ENCODE results near the gene TAMALIN.

The TAMALIN gene

DNA sequence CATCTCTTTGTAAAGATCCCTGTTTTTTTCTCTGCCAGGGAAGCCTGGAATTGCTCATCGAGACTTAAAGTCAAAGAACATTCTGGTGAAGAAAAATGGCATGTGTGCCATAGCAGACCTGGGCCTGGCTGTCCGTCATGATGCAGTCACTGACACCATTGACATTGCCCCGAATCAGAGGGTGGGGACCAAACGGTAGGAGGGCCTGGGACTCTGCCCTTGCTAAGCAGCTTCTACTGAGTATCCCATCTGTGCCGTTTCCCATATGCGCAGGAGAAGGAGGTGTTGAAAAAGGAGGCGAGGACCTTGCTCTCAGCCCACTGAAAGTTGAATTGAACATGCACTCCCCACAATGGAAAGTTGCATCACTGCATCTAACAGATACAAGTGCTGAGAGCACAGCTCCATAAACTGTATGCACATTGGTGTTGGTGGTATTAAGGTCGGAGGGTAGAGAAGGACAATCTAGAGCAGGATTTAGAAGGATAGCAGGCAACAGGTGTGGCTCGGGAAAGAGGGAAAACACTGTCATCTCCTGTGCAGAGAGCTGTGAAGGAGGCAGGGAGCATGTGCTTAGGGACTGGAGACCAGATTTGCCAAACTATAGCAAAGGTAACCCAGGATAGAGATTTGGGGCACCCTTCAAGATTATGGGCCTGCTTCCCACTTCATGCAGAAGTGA lies 21.5 kb upstream of the TAMALIN start:
- DNase-seq = no peak

DNA sequence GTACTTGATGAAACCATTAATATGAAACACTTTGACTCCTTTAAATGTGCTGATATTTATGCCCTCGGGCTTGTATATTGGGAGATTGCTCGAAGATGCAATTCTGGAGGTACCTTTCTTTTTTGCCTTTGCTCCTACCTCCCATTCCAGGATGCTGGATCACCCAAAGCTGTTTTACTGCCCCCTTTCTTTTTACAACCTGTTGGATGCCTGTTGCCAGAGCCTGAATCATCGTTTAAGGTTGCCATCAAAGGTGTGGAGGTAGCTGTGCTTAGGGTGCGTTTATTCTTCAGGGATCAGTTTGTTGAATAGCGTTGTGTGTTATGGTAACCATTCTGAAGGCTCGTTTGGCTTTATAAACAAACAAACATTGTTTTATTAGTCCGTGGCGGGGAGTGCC lies 19.9 kb upstream of the TAMALIN start:
- DNase-seq = no peak

DNA sequence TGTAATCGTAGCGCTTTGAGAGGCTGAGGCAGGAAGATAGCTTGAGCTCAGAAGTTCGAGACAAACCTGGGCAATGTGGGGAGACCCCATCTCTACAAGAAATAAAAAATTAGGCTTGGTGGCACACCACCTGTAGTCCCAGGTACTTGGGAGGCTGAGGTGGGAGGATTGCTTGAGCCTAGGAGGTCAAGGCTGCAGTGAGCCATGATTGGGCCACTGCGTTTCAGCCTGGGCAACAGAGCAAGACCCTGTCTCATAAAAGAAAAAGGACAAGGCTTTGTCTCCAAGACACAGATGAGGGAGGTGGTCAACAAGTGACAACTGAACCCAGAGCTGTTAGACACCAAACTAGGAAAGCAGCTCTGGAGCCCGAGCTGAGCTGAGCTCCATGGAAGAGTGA lies 14.5 kb upstream of the TAMALIN start:
- DNase-seq = no peak

DNA sequence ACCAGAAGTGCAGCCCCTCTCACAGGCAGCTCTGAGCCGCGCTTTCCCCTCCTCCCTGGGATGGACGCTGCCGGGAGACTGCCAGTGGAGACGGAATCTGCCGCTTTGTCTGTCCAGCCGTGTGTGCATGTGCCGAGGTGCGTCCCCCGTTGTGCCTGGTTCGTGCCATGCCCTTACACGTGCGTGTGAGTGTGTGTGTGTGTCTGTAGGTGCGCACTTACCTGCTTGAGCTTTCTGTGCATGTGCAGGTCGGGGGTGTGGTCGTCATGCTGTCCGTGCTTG lies 12.3 kb upstream of the TAMALIN start:
- DNase-seq = no peak

DNA sequence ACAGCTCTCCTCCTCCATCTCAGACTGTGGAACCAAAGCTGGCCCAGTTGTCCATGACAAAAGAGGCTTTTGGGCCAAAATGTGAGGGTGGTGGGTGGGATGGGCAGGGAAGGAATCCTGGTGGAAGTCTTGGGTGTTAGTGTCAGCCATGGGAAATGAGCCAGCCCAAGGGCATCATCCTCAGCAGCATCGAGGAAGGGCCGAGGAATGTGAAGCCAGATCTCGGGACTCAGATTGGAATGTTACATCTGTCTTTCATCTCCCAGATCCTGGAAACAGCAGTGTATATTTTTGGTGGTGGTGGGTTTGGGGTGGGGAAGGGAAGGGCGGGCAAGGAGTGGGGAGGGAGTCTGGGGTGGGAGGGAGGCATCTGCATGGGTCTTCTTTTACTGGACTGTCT lies 11.8 kb upstream of the TAMALIN start:
- no peak for DNase-seq

DNA sequence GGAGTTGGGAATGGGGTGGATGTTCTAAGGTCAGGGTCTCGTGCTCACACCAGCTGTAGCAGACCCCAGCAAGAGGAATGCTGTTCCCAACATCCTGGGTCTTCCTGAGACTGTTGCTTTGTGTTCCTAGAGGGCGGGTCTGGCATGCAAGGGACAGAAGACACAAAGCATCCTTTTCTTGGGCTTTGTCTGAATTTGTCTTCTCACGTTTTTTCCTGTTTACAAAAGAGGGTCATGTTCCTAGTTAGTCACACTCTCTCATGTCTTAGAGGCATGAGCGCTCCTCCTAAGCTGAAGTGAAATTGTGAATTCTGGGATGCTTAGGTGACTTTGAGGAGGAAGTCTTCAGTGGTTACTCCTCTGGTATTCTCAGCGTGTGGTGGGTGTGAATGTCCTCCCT lies 9.6 kb upstream of the TAMALIN start:
- no peak for DNase-seq

DNA sequence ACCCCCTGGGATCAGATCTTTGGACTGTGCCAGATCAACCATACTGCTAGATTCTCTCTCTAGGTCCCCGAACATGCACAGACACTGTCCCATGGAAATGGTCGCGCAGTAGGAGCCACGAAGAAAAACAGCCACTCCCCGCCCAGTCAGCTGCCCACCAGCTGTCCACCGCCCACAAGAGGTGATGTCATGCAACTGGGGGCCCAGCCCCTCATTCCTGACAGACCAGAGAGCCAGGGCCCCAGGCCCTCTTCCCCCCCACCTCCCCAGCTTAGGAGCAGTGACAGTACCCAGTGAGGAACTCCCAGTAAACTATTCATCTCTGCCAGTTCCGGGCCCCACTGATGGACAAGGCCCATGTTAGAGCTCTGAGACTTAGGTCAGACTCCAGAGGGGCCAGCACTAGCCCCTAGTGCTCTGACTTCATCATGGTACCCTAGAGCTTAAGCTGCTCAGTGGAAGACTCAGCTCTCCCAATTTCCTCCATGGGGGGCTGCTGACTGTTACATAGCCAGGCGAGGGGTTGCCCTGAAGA lies 3.7 kb upstream of the TAMALIN start:
- no peak for DNase-seq

DNA sequence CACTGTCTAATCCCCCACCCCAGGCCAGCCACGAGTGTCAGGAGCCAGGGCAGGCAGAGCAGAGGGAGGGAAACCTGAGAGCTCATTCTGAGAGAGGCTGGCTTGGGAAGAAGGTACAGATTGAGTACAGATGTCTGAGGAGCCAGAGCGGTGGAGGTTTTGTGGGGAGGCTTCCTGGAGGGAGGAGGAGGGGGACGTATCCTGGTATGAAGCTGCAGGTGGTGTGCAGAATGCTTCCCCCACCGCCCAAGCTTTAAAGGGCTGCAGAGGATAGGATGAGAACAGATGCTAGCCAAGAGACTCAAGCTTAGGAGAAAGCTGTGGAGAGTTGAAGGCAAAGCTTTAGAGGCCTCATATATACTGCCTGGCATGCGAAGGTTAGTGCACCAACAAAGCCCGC lies 3.2 kb upstream of the TAMALIN start:
- peak; percentile 77 for DNase-seq

DNA sequence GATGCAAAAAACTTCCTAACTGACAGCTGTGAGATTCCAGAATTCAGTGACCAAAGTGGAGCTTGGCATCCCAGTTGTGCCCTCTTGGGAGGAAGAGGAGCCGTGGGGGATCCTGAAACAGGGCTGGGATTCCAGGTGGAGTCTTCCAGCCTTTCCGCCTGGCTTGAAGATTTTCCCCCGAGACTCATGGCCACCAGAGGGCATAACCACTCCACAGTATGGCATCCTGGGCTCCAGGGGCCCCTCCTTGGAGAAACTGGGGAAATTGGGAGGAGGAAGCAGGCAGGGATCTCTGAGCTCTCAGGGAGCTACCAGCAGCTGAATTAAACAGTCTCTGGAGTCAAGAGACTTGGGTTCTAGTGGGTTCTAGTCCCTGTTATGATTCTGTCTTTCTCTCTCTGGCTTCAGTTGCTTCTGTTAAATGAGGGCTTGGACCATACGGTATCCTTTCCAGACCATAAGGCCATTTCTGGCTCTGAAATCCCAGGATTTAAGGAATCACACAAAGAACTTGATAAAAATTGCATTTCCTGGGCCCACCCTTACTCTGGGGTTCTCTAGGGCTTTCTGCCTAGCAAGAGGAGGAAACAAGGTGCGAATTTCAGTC lies 2.6 kb upstream of the TAMALIN start:
- DNase-seq = peak; percentile 77

DNA sequence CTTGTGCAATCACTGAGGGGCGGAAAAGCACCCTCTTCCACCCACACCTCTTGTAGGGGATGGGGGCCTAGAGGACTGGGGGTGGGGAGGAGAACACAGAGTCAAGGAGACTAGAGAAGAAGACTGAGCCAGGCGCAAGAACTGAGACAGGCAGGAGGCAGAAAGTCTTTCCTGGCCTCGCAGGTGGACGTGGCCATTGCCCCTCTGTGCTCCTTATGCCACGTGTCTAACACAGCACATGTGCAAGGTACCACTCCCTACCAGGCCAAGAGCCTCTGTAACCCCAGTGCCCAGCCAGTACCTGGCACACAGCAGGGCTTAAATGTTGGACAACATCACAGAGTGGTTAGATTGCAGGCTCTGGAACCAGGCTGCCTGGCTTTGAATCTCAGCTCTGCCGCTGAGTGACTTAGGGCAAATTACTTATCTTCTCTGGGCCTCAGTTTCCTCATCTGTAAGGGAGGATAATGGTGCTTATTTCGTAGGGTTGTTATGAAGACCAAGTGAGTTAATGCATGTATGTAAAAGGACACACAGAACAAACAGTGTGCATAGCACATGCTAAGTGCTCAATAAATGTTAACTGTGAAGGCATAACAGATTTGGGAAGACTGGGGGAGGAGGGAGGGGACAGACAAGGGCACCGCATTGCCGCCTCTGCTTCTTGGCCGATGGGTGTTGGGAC lies 1.4 kb upstream of the TAMALIN start:
- no peak for DNase-seq

DNA sequence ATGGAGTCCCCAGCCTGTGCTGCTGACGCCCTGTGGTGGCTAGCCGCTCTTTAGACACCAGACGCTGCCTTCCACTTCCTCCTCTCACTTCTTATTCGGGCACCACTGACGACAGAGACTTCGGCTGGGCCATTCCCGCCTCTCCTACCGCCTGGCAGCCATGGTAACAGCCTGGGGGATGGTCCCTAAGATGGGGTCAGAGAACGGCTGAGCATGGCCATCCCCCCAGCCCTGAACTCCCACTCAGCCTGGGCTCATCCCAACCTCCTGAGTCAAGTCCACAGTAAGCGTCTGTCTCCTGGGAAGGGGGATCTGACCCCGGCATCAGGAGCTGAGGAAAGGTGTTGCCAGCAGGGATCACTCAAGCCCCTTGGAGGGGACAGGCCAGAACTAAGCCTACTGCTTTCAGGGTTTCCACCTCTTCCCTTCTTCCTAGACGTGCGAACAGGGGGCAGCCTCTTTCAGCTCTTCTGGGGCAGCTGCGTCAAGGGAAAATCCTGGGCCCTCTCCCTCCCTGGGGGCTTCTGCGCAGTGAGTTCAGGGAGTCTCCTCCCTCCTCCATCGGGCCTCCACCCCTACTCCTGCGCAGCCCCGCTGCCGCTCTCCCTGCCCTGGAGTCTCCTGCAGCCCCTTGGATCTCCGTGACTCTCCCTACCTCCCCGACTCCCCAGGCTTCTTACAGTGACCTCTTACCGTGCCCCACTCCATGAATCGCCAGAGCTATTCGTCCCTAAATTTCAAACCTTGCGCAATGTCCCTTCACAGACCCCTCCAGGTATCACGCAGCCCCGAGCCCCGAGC lies 643 bp upstream of the TAMALIN start:
- peak; percentile 24 for DNase-seq

DNA sequence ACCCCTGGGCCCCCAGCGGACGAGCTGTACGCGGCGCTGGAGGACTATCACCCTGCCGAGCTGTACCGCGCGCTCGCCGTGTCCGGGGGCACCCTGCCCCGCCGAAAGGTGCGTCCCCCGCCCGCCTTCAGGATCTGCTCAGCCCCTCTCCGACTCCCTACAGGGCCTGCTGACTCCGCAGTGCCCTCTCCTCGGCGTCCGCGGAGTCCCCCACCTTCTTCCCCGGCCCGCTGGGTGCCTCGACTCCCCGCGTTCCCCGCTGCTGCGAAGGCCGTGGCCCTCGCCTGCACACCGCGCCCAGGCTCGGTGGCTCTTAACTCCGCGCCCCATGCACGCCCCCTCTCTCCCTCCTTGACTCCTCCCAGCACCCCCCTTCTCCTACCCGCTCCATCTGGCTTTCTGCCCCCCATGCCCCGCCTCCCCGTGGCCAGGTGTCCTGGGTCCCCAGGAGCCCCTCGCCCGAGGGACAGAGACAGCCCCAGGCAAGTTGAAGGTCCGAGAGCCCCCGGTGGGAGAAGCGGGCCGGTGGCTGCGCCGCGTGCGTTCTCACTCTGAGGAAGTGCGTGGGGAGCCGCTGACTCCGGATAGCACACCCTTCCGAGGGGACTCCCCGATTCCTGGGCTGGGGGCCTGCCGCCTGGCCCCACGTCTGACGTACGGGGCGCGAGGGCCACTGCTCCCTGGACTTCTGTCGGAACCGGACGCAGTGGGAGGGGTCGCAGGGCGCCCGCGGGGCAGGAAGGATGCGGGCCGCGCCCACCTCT lies 594 bp downstream of the TAMALIN start:
- peak; percentile 41 for DNase-seq

DNA sequence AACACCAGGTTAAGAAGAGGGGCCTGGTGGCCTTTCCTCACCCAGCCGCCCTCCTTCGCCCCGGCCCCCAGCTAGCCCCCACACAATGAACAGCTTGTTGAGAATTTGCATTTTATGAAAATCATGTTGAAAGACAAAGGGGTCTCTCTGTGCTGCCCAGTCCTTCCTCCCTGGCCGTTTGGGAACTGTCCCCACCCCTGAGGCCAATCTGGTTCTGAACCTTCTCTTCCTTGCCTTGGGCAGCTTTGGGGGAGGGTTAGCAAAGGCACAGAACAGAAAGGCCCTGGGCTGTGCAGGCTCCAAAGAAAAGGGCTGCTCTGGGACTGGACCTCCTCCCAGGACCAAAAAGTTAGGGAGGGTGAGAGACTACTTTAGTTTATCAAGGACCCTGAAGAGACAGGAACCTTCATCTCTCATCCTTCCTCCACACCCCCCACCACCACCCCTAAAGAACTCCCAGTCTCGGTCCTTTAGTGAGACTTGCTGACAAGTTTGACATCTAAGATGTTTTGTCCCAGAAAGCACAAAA lies 1.3 kb downstream of the TAMALIN start:
- DNase-seq = no peak

DNA sequence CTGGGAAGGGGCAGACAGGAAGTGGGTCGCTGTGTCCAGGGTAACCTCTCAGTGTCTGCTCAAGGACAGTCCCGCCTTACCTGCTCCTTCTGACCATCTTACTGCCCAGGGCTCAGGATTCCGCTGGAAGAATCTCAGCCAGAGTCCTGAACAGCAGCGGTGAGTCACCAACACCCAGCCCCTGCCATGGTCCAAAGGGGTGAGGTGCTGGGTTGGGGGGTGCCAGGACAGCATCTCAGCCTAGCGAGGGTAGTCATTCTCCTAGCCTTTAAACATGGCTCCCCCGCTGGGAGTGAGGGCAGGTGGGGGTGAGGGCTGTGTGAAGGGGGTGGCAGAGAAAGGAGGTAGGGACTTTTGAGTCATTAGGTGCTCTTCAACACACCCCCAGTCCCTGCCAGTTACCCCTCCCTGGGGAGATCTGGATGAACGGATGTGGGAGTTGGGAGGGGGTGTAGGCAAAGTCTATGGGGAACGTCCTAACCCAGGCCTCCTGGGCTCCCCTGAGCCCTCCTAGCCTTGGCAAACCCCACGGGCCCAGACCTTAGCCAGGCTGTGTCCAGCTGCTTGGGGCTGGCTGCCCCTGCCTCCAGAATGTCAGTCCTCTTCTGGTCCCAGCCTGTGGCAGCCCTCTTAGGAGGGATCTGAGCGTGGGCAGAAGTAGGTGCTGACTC lies 2.5 kb downstream of the TAMALIN start:
- no peak for DNase-seq

DNA sequence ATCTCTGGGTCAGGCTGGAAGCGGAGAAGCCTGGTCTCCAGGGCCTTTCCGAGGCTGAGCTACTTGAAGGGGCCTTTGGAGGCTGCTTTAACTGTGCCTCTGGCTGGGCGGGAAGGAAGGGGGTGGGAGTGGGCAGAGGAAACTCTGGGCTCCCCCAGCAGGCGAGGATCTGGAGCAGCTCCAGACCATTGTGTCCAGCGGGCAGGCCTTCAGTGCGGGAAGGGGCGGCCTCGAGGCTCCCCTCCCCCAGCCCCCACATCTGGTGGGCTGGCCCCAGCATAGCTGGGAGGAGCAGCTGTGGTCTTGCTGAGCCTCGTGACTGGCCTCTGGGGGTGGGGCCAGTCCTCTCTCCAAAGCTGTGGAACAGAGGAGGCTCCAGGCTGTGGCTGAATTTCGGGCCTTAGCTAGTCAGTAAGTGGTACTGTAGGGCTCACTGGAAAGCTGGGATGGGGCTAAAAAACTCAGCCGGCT lies 3.4 kb downstream of the TAMALIN start:
- no peak for DNase-seq

DNA sequence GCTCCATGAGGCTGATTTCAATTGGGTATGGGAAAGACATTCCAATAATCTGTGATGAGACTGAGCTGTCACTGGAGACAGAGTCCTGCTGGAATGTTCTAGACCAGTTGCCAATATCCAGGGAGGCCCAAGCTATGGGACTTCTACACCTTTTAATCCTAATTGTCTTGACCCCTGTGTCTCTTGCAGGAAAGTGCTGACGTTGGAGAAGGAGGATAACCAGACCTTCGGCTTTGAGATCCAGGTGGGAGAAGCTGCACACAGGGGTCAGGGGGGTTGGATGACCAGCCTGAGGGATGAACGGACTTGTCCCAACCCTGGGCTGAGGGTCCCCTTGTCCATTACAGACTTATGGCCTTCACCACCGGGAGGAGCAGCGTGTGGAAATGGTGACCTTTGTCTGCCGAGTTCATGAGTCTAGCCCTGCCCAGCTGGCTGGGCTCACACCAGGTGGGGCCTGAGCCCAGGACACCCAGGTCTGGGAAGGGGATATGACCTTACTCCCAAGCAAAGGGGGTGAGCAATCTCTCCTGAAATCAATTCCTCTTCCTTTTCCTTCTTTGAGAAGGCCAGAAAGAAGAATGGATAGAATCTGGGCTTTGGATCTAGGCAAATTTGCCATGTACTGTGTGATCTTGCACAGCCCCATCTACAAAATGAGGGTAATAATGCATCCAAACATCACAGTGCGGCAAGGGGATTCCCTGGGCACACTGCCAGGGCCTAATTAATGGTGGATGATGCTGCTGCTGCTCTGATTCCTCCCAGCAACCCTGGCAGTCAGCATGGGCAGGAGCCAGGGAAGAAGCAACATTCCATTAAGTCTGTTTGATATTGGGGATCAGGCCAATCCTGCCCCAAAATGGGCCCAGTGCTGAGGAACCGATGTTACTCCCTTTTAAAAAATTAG lies 4.2 kb downstream of the TAMALIN start:
- DNase-seq = peak; percentile 68

DNA sequence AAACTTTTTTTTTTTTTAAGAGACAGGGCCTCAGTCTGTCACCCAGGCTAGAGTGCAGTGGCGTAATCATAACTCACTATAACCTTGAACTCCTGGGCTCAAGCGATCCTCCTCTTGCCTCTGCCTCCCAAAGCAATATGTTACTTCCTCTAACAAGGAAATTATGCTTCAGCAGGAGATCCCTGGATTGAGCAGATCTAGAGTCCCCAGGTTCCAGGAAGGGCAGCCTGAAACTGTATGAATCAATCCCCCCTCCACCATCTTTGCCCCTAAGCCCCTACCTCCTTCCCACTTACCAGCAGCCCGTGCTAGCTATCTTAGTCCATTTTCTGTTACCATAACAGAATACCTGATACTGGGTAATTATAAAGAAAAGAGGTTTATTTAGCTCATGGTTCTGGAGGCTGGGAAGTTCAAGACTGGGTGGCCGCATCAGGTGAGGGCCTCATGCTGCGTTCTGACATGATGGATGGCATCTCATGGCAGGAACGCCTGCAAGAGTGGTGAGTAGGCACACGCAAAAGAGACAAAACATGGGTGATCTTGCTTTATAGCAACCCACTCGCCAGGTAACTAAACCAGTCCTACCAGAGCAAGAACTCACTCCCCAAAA lies 5.0 kb downstream of the TAMALIN start:
- no peak for DNase-seq

DNA sequence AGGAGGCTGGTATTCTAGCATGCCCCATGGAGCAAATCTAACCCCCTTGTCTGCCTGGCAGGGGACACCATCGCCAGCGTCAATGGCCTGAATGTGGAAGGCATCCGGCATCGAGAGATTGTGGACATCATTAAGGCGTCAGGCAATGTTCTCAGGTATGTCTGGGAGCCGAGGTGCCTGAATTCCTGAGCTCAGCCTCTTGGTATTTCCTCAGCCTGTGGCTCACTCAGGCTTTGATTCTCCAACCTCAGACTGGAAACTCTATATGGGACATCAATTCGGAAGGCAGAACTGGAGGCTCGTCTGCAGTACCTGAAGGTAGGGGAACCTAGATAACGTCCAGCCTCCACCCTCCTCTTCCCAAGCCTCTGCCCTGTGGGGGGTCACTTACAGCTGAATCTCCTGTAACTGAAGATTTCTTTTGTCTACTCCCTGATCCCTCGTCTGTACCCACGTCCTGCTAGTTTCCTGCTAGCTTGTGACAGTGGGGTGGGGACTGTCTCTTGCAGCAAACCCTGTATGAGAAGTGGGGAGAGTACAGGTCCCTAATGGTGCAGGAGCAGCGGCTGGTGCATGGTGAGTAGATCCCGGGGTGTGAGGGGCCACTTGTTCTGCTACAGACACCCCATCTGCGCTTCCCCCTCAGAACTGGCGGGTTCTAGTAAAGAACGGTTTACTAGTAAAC lies 7.0 kb downstream of the TAMALIN start:
- no peak for DNase-seq
